Keratinocyte (primary cell): ENCODE data around the gene LRRFIP2.

Experiments
- CTCF ChIP-seq, 3 experiments: IDR thresholded peaks in 1 of 3; conservative IDR thresholded peaks in 1 of 3; optimal IDR thresholded peaks in 1 of 3; 2 replicates in 2 of 3; 3 replicates in 1 of 3; pipeline versions ENCODE3 to v1.5.1; 2011; ENCODE audit warnings: low read length in 3 of 3, mild to moderate bottlenecking in 3 of 3, moderate library complexity in 2 of 3, control low read depth in 1 of 3, inconsistent platforms in 1 of 3; ENCODE audit not compliant: insufficient read depth in 2 of 3; ENCODE audit errors: extremely low read depth in 1 of 3
- EZH2 ChIP-seq: IDR thresholded peaks from one replicate; pipeline ENCODE4 v1.6.1; 2012; ENCODE audit warnings: inconsistent platforms, mild to moderate bottlenecking, low read length, moderate library complexity

- TF ChIP-seq CTCF (optimal IDR thresholded peaks at IDR 0.05 in 1 of 3, IDR thresholded peaks at IDR 0.05 in 1 of 3, conservative IDR thresholded peaks at IDR 0.05 in 1 of 3; ENCODE audit: extremely low read depth in 1 of 3, insufficient read depth in 2 of 3, low read length in 3 of 3) = no peak
- no peak for TF ChIP-seq EZH2
These were observed 26.7 kb downstream of the LRRFIP2 start for GRCh38 chr3:37147666-37148065.
